GM19397 (cell line): ENCODE data around the gene ARHGEF2.

Source experiments
- ATAC-seq: cut with Tn5 transposase; IDR thresholded peaks from one replicate; pipeline ENCODE4 v1.9.1; 2021; ENCODE audit warnings: mild to moderate bottlenecking, moderate library complexity; ENCODE audit not compliant: unreplicated experiment

Gene ARHGEF2

GRCh38 chr1:155971910-155972809, 6.2 kb downstream of the ARHGEF2 start:
- ATAC-seq: no peak

- no peak for ATAC-seq
Observed at GRCh38 chr1:155970531-155971167, 7.7 kb downstream of the ARHGEF2 start.

- ATAC-seq: no peak
Observed at GRCh38 chr1:155969377-155969791, 9.0 kb downstream of the ARHGEF2 start.

GRCh38 chr1:155968670-155969069, 9.7 kb downstream of the ARHGEF2 start:
- no peak for ATAC-seq

- ATAC-seq: no peak
Observed at GRCh38 chr1:155968051-155968400, 10.3 kb downstream of the ARHGEF2 start.

GRCh38 chr1:155967341-155968050, 10.9 kb downstream of the ARHGEF2 start:
- ATAC-seq: no peak

- ATAC-seq: no peak
Observed at GRCh38 chr1:155966750-155967149, 11.6 kb downstream of the ARHGEF2 start.

- no peak for ATAC-seq
Observed at GRCh38 chr1:155966135-155966534, 12.2 kb downstream of the ARHGEF2 start.

GRCh38 chr1:155964193-155964592, 14.2 kb downstream of the ARHGEF2 start:
- ATAC-seq: no peak

- no peak for ATAC-seq
Observed at GRCh38 chr1:155962599-155963211, 15.6 kb downstream of the ARHGEF2 start.

GRCh38 chr1:155961937-155962336, 16.4 kb downstream of the ARHGEF2 start:
- ATAC-seq: no peak

- no peak for ATAC-seq
Observed at GRCh38 chr1:155960081-155960745, 18.1 kb downstream of the ARHGEF2 start.

- ATAC-seq: no peak
Observed at GRCh38 chr1:155957411-155957915, 20.9 kb downstream of the ARHGEF2 start.

- ATAC-seq: no peak
Observed at GRCh38 chr1:155954645-155955044, 23.7 kb downstream of the ARHGEF2 start.

GRCh38 chr1:155952505-155952890, 25.8 kb downstream of the ARHGEF2 start:
- no peak for ATAC-seq

- ATAC-seq: no peak
Observed at GRCh38 chr1:155951753-155952504, 26.4 kb downstream of the ARHGEF2 start.

- no peak for ATAC-seq
Observed at GRCh38 chr1:155950829-155951228, 27.5 kb downstream of the ARHGEF2 start.

- no peak for ATAC-seq
Observed at GRCh38 chr1:155947741-155948140, 30.6 kb downstream of the ARHGEF2 start.

- no peak for ATAC-seq
Observed at GRCh38 chr1:155947292-155947691, 31.1 kb downstream of the ARHGEF2 start.
